Body of pancreas (tissue), 4 donors: ENCODE data around the gene RAB15.

ENCODE experiments used
- CTCF ChIP-seq, 7 experiments: fragments of 450-650 bp in 4 of 7; fragments of 200-600 bp in 3 of 7; sonication (generic) in 3 of 7; IDR thresholded peaks; one replicate each; pipeline ENCODE4 v1.5.1; 2016 to 2019; ENCODE audit warnings: antibody characterized with exemption in 7 of 7
- POLR2A ChIP-seq, 3 donors: fragments of 450-650 bp; IDR thresholded peaks; one replicate each; pipeline ENCODE4 v1.6.1; 2016; ENCODE audit warnings: antibody characterized with exemption in 3 of 3, mild to moderate bottlenecking in 2 of 3

DNA sequence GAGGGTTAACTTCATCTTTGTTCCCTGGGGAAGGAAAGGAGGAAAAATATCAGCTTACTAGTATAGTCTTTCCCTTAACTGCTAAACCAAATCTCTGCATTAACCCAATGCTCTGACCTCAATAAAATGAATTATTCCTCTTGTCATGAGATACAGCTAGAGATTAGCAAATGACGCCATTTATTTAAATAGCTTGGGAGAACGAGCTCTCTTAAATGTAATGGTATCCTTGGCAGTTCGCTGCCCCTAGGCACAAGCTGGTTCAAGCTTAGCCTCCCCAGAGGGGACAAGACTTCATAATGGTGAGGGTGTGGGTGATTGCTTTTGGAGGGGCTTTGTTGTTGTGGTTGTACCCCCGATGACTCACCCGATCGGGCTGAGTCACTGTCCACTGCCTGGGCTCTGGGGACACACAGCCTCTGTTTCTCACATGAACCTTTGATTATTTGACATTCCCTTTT lies 34.2 kb upstream of the RAB15 start:
- TF ChIP-seq POLR2A (IDR thresholded peaks at IDR 0.05) (no peak), CTCF (IDR thresholded peaks at IDR 0.05) (no peak)
